Psoas muscle (tissue), 8 donors: ENCODE results near the gene IP6K3. TPM values are rescaled to one million over a fixed set of nuclear protein-coding genes. Genes with fewer than 3 reads are reported as not detected.
A peak's percentile ranks its signal among the peaks of the same experiment; 100 is the strongest.

Source experiments
- ATAC-seq, 4 donors: fragments of 200-7000 bp; cut with Tn5 transposase; one replicate each; pipeline ENCODE4 v1.9.1; 2020; ENCODE audit warnings: moderate library complexity in 3 of 4, mild to moderate bottlenecking in 2 of 4
- DNase-seq, 2 donors: peaks; one replicate each; pipeline ENCODE4 v3.0.0-alpha.2; 2020
- H3K27ac ChIP-seq: fragments of 200-600 bp; one replicate; pipeline ENCODE4 v1.8.0; 2022
- H3K27me3 ChIP-seq, 3 donors: fragments of 200-600 bp in 1 of 3; one replicate each; pipeline versions ENCODE4 v1.6.1 to v1.8.0; 2013 to 2022; ENCODE audit warnings: low read length in 2 of 3, mild to moderate bottlenecking in 2 of 3, moderate library complexity in 1 of 3; ENCODE audit not compliant: insufficient read depth in 3 of 3
- H3K36me3 ChIP-seq, 2 donors: fragments of 200-600 bp in 1 of 2; one replicate each; pipeline versions ENCODE4 v1.6.1 to v1.8.0; 2013 to 2022; ENCODE audit warnings: low read depth in 1 of 2, mild to moderate bottlenecking in 1 of 2, moderate library complexity in 1 of 2; ENCODE audit not compliant: insufficient read depth in 1 of 2
- H3K4me1 ChIP-seq: fragments of 200-600 bp; one replicate; pipeline ENCODE4 v1.8.0; 2022
- H3K4me3 ChIP-seq: fragments of 200-600 bp; one replicate; pipeline ENCODE4 v1.8.0; 2022; ENCODE audit warnings: mild to moderate bottlenecking
- H3K9me3 ChIP-seq: fragments of 200-600 bp; one replicate; pipeline ENCODE4 v1.8.0; 2022
- WGBS, 3 donors: extraction: QIAGEN DNeasy Blood & Tissue Kit; methylation state at CpG; one replicate each; pipeline versions ENCODE4 v1.1.6 to v1.1.7; 2013; 5-methylcytosine and 5-hydroxymethylcytosine counted together
- intact Hi-C, 2 donors: fragments of 100-400 bp; cut with DNase I; formaldehyde crosslinking; loops; one replicate each; pipeline versions ENCODE4 v1.11.0 to v1.14.2; 2022
- polyA plus RNA-seq, 3 donors: library from polyadenylated mRNA; stranded (reverse); fragments of 200-250 nt; gene quantifications; one replicate each; pipeline ENCODE4 v1.2.3, GENCODE V29; 2013
- total RNA-seq, 4 donors: library from RNA; stranded (reverse); fragmentation: NEBNext Ultra II Directional in 2 of 4; extraction: Animal tissue kit (Norgen Biotek cat#: 25700) in 2 of 4; gene quantifications; one replicate each; pipeline versions ENCODE4 v1.2.1 to v1.2.4, GENCODE V29; 2021 to 2023
- TF ChIP-seq, protein P1 (sequence below): fragments of 200-600 bp; IDR thresholded peaks from one replicate; pipeline ENCODE4 v1.8.0; 2022; ENCODE audit warnings: antibody characterized with exemption
- donor health status: healthy with polysubstance abuse.
- donor health status: DM: no; HTN: no; CAD: no; lungs with moderate emphysema.
- donor health status: Bipolar disorder and iron deficiency.
- donor health status: healthy.
- donor health status: DM: yes; HTN: yes; CAD: no.
- donor health status: DM: no; HTN: no; CAD: no.
- donor health status: DM: no; HTN: no; CAD: no.
- donor health status: DM: yes; HTN: yes; CAD: no.

Gene IP6K3
- total and polyA plus RNA-seq, 7 donors = 95.7 to 363 (median 220) TPM

GRCh38 chr6:33787954-33788693 is 41.4 kb upstream of the IP6K3 start:
- intact Hi-C loops = no loop called here

DNA sequence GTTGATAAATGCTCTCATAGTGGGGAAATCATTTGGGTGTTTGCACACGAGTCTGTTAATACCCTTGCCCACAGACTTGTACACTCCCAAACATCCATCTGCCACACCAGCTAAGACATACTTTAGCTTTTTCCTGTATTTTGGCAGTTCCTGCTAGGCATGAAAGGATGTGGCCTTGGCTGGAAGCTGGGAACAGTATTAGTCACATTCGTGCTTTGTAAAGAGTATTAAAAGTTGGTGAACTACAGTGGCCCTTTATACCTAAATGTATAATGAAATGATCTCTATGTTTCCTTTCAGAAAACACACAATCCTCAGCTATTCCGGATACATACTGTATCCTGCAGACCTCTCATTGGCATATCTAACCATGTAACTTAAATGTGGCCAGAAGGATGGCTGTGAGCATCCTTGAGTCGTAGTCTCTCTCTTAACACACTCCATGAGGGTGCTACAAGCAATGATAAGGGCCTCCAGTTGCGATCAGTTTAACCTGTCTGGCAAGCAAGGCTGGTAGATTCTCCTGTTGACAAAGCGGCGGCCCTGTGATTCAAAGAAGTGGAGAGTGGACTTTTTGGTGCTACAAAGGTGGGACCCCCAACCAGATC is 40.7 kb upstream of the IP6K3 start:
- H3K4me3 ChIP-seq = peak overlapping the region; percentile 92
- no peak for DNase-seq
- peaks cover 4 to 31% of the 10 kb centered on the region in 2 donors for H3K36me3 ChIP-seq
- WGBS, 3 donors = 35 to 43% (median 38%) methylated on average over 7 of the region's 7 CpGs
- H3K27ac ChIP-seq = peak overlapping the region; percentile 99
- intact Hi-C loops = no loop called here
- H3K4me1 ChIP-seq = peaks cover 37% of the 10 kb centered on the region
- H3K9me3 ChIP-seq = no peaks in the 10 kb centered on the region
- no peaks in the 10 kb centered on the region for H3K27me3 ChIP-seq
- TF ChIP-seq, protein P1, sequence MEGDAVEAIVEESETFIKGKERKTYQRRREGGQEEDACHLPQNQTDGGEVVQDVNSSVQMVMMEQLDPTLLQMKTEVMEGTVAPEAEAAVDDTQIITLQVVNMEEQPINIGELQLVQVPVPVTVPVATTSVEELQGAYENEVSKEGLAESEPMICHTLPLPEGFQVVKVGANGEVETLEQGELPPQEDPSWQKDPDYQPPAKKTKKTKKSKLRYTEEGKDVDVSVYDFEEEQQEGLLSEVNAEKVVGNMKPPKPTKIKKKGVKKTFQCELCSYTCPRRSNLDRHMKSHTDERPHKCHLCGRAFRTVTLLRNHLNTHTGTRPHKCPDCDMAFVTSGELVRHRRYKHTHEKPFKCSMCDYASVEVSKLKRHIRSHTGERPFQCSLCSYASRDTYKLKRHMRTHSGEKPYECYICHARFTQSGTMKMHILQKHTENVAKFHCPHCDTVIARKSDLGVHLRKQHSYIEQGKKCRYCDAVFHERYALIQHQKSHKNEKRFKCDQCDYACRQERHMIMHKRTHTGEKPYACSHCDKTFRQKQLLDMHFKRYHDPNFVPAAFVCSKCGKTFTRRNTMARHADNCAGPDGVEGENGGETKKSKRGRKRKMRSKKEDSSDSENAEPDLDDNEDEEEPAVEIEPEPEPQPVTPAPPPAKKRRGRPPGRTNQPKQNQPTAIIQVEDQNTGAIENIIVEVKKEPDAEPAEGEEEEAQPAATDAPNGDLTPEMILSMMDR = no peak
- no peak for ATAC-seq

More at GRCh38 chr6:33787954-33788693, 41.4 kb upstream of the IP6K3 start:
- no peaks in the 10 kb centered on the region for H3K9me3 ChIP-seq
- DNase-seq (peak; percentile 86 to 92), ATAC-seq (peak; percentile 77 to 83 (median 81))
- peak overlapping the region; percentile 92 for H3K4me3 ChIP-seq
- H3K27me3 ChIP-seq = peaks cover 0 to 5% (median 0%) of the 10 kb centered on the region in 3 donors
- TF ChIP-seq, protein P1 = no peak
- whole genome bisulfite sequencing, 3 donors = 0% methylated on average over 36 to 53 of the region's 53 CpGs
- peaks cover under 1 to 24% of the 10 kb centered on the region in 2 donors for H3K36me3 ChIP-seq
- H3K4me1 ChIP-seq = peaks cover 37% of the 10 kb centered on the region
- H3K27ac ChIP-seq = peak overlapping the region; percentile 99

GRCh38 chr6:33786736-33787135 is 40.0 kb upstream of the IP6K3 start:
- peak overlapping the region; percentile 99 for H3K27ac ChIP-seq
- TF ChIP-seq, protein P1 = no peak
- peaks cover 37% of the 10 kb centered on the region for H3K4me1 ChIP-seq
- H3K9me3 ChIP-seq = no peaks in the 10 kb centered on the region
- intact Hi-C loops = no loop called here
- H3K36me3 ChIP-seq = peaks cover 4 to 38% of the 10 kb centered on the region in 2 donors
- 48 to 60% (median 54%) methylated on average over 3 of the region's 3 CpGs for WGBS, 3 donors
- no peaks in the 10 kb centered on the region for H3K27me3 ChIP-seq
- peak overlapping the region; percentile 92 for H3K4me3 ChIP-seq
- no peak for ATAC-seq
- DNase-seq = no peak

DNA sequence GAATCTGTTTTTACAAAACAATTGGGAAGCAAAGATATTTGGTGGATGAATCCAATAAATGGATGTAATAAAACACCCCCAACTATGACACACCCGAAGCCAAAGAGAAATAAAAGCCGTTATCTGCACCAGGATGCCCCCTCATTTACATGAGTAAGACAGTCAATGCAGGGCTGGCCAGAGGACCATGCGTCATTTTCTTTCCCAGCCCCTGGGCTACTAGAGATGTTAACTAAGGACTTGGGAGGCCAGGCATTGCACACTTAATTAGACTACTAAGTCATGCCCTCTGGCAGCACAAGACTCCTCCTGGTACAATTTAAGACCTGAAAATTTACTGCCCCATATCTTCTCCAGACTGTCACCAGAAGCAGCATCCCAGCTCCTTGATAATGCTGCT is 39.1 kb upstream of the IP6K3 start:
- Histone ChIP-seq H3K9me3 (no peaks in the 10 kb centered on the region), H3K4me1 (peaks cover 37% of the 10 kb centered on the region), H3K4me3 (no peak overlapping the region), H3K27me3 (no peaks in the 10 kb centered on the region), H3K36me3 (peaks cover 4 to 47% of the 10 kb centered on the region in 2 donors), H3K27ac (peak overlapping the region; percentile 99)
- DNase-seq = no peak
- WGBS, 3 donors = 52 to 53% (median 53%) methylated on average over 3 of the region's 3 CpGs
- intact Hi-C loops = no loop called here
- ATAC-seq = no peak
- TF ChIP-seq, protein P1 = no peak
